GM21526 (cell line): ENCODE measurements around the gene COL5A1.

Source experiments
- ATAC-seq: cut with Tn5 transposase; IDR thresholded peaks from one replicate; pipeline ENCODE4 v1.9.1; 2021; ENCODE audit warnings: moderate library complexity; ENCODE audit not compliant: unreplicated experiment, low FRiP score

COL5A1 gene

GRCh38 chr9:134756098-134756497 lies 114.5 kb downstream of the COL5A1 start:
- no peak for ATAC-seq

- ATAC-seq: no peak
Observed at GRCh38 chr9:134757216-134757975, 115.8 kb downstream of the COL5A1 start.

- no peak for ATAC-seq
Observed at GRCh38 chr9:134758949-134759607, 117.5 kb downstream of the COL5A1 start.

GRCh38 chr9:134759913-134760312 lies 118.3 kb downstream of the COL5A1 start:
- no peak for ATAC-seq

GRCh38 chr9:134760750-134761420 lies 119.3 kb downstream of the COL5A1 start:
- ATAC-seq: no peak

GRCh38 chr9:134764473-134765269 lies 123.1 kb downstream of the COL5A1 start:
- no peak for ATAC-seq

GRCh38 chr9:134765785-134766184 lies 124.2 kb downstream of the COL5A1 start:
- ATAC-seq: no peak

GRCh38 chr9:134766587-134766986 lies 125.0 kb downstream of the COL5A1 start:
- ATAC-seq: no peak

- ATAC-seq: no peak
Observed at GRCh38 chr9:134768332-134768708, 126.7 kb downstream of the COL5A1 start.

- ATAC-seq: no peak
Observed at GRCh38 chr9:134768709-134769351, 127.2 kb downstream of the COL5A1 start.

- no peak for ATAC-seq
Observed at GRCh38 chr9:134770972-134771971, 129.7 kb downstream of the COL5A1 start.

GRCh38 chr9:134772331-134772730 lies 130.7 kb downstream of the COL5A1 start:
- no peak for ATAC-seq

GRCh38 chr9:134773842-134774241 lies 132.2 kb downstream of the COL5A1 start:
- ATAC-seq: no peak

- ATAC-seq: no peak
Observed at GRCh38 chr9:134774410-134774809, 132.8 kb downstream of the COL5A1 start.

- ATAC-seq: no peak
Observed at GRCh38 chr9:134775081-134775951, 133.7 kb downstream of the COL5A1 start.

- ATAC-seq: no peak
Observed at GRCh38 chr9:134776080-134776796, 134.6 kb downstream of the COL5A1 start.

- ATAC-seq: no peak
Observed at GRCh38 chr9:134777153-134777552, 135.6 kb downstream of the COL5A1 start.

- no peak for ATAC-seq
Observed at GRCh38 chr9:134778156-134778555, 136.6 kb downstream of the COL5A1 start.
